Esophagus squamous epithelium (tissue), 5 donors: Measurements from ENCODE around the gene CHEK2. TPM values are rescaled to one million over a fixed set of nuclear protein-coding genes. Genes with fewer than 3 reads are reported as not detected.
A peak's percentile ranks its signal among the peaks of the same experiment; 100 is the strongest.

Experiments
- DNase-seq: peaks from one replicate; lab custom pipeline; 2025; lab: John Stamatoyannopoulos, UW
- H3K27ac ChIP-seq, 4 donors: fragments of 200-600 bp; sonication (generic); one replicate each; pipeline ENCODE4 v1.5.1; 2016 to 2019; ENCODE audit warnings: mild to moderate bottlenecking in 1 of 4
- H3K27me3 ChIP-seq, 4 donors: fragments of 200-600 bp; sonication (generic); 1 replicate in 3 of 4; 2 replicates in 1 of 4; pipeline versions ENCODE4 v1.5.1 to v1.6.0; 2017 to 2021; ENCODE audit warnings: antibody characterized with exemption in 1 of 4
- H3K36me3 ChIP-seq, 3 donors: fragments of 200-600 bp; sonication (generic); one replicate each; pipeline ENCODE4 v1.5.1; 2016 to 2019
- H3K4me1 ChIP-seq, 3 donors: fragments of 200-600 bp; sonication (generic); one replicate each; pipeline ENCODE4 v1.5.1; 2017 to 2019
- H3K4me3 ChIP-seq, 4 donors: fragments of 200-600 bp; sonication (generic); 1 replicate in 3 of 4; 2 replicates in 1 of 4; pipeline ENCODE4 v1.5.1; 2016 to 2019; ENCODE audit warnings: mild to moderate bottlenecking in 2 of 4, moderate library complexity in 1 of 4
- H3K9me3 ChIP-seq, 3 donors: fragments of 200-600 bp; sonication (generic); one replicate each; pipeline ENCODE4 v1.5.1; 2016 to 2019
- CTCF ChIP-seq, 6 experiments: fragments of 450-650 bp in 4 of 6; fragments of 200-600 bp in 2 of 6; sonication (generic) in 2 of 6; IDR thresholded peaks; one replicate each; pipeline ENCODE4 v1.5.1; 2016 to 2019; ENCODE audit warnings: antibody characterized with exemption in 6 of 6, mild to moderate bottlenecking in 4 of 6, moderate library complexity in 4 of 6
- POLR2A ChIP-seq, 4 donors: fragments of 450-650 bp; IDR thresholded peaks; one replicate each; pipeline ENCODE4 v1.6.1; 2017; ENCODE audit warnings: antibody characterized with exemption in 4 of 4, mild to moderate bottlenecking in 4 of 4, moderate library complexity in 3 of 4
- WGBS, 2 donors: methylation state at CpG; one replicate each; pipeline ENCODE4 v1.1.5; 2018; 5-methylcytosine and 5-hydroxymethylcytosine counted together
- intact Hi-C: fragments of 100-400 bp; cut with DNase I; formaldehyde crosslinking; loops from one replicate; pipeline ENCODE4 v1.15.0; 2022
- total RNA-seq, 4 donors: library from RNA; depleted of rRNA; stranded (reverse); fragments of >200 nt; gene quantifications; one replicate each; pipeline ENCODE4 v1.1.0, GENCODE V29; 2016
- donor health status: DM: yes; HTN: yes; CAD: no.

CHEK2 gene
- total RNA-seq, 4 donors from 2014 or later, result 6.6 to 17.4 (median 11.2) TPM

GRCh38 chr22:28734393-28734792 lies 7.2 kb downstream of the CHEK2 start:
- H3K9me3 ChIP-seq, result no peaks in the 10 kb centered on the region

GRCh38 chr22:28730179-28730578 lies 11.4 kb downstream of the CHEK2 start:
- intact Hi-C loops, result no loop called here

More at GRCh38 chr22:28734393-28734792, 7.2 kb downstream of the CHEK2 start:
- H3K4me1 ChIP-seq, result peaks cover 0 to 6% (median 0%) of the 10 kb centered on the region in 3 donors
- intact Hi-C loops, result no loop called here
- TF ChIP-seq POLR2A (IDR thresholded peaks at IDR 0.05), result no peak
- TF ChIP-seq CTCF (IDR thresholded peaks at IDR 0.05), result no peak
- DNase-seq, result no peak
- H3K36me3 ChIP-seq, result peaks cover 0 to 24% (median 0%) of the 10 kb centered on the region in 3 donors
- no peak overlapping the region for H3K4me3 ChIP-seq
- H3K27ac ChIP-seq, result no peak overlapping the region
- WGBS, 2 donors, result 67 to 83% methylated on average over 6 of the region's 6 CpGs
- no peaks in the 10 kb centered on the region for H3K27me3 ChIP-seq

GRCh38 chr22:28728621-28729313 lies 12.9 kb downstream of the CHEK2 start:
- Histone ChIP-seq H3K27ac (no peak overlapping the region), H3K9me3 (no peaks in the 10 kb centered on the region), H3K36me3 (peaks cover 0 to 31% (median 0%) of the 10 kb centered on the region in 3 donors), H3K27me3 (no peaks in the 10 kb centered on the region), H3K4me3 (no peak overlapping the region), H3K4me1 (peaks cover 0 to 7% (median 0%) of the 10 kb centered on the region in 3 donors)
- intact Hi-C loops, result no loop called here
- WGBS, 2 donors, result 89 to 92% methylated on average over 10 of the region's 10 CpGs
- no peak for DNase-seq
- no peak for TF ChIP-seq CTCF (IDR thresholded peaks at IDR 0.05)
- TF ChIP-seq POLR2A (IDR thresholded peaks at IDR 0.05), result no peak

More at GRCh38 chr22:28730179-28730578, 11.4 kb downstream of the CHEK2 start:
- Histone ChIP-seq H3K36me3 (peaks cover 0 to 24% (median 0%) of the 10 kb centered on the region in 3 donors), H3K4me3 (no peak overlapping the region), H3K9me3 (no peaks in the 10 kb centered on the region), H3K4me1 (peaks cover 0 to 7% (median 0%) of the 10 kb centered on the region in 3 donors), H3K27ac (peak overlapping the region in 1 of 4 donors; percentile 3), H3K27me3 (no peaks in the 10 kb centered on the region)
- 87 to 93% methylated on average over 3 of the region's 3 CpGs for WGBS, 2 donors
- no peak for DNase-seq
- TF ChIP-seq CTCF (IDR thresholded peaks at IDR 0.05) (no peak), POLR2A (IDR thresholded peaks at IDR 0.05) (no peak)

GRCh38 chr22:28728002-28728401 lies 13.6 kb downstream of the CHEK2 start:
- Histone ChIP-seq H3K4me3 (no peak overlapping the region), H3K36me3 (peaks cover 0 to 35% (median 0%) of the 10 kb centered on the region in 3 donors), H3K4me1 (peaks cover 0 to 7% (median 0%) of the 10 kb centered on the region in 3 donors), H3K27me3 (no peaks in the 10 kb centered on the region), H3K27ac (no peak overlapping the region), H3K9me3 (no peaks in the 10 kb centered on the region)
- DNase-seq, result no peak
- no peak for TF ChIP-seq POLR2A (IDR thresholded peaks at IDR 0.05)
- 78 to 85% methylated on average over 1 of the region's 1 CpG for WGBS, 2 donors
- intact Hi-C loops, result no loop called here

GRCh38 chr22:28718044-28718443 lies 23.6 kb downstream of the CHEK2 start:
- H3K27me3 ChIP-seq, result no peaks in the 10 kb centered on the region
- intact Hi-C loops, result no loop called here
- H3K27ac ChIP-seq, result no peak overlapping the region
- TF ChIP-seq CTCF (IDR thresholded peaks at IDR 0.05) (no peak), POLR2A (IDR thresholded peaks at IDR 0.05) (no peak)
- H3K4me3 ChIP-seq, result no peak overlapping the region
- peaks cover 0 to 28% (median 0%) of the 10 kb centered on the region in 3 donors for H3K36me3 ChIP-seq
- no peak for DNase-seq
- H3K9me3 ChIP-seq, result no peaks in the 10 kb centered on the region
- WGBS, 2 donors, result 87 to 89% methylated on average over 3 of the region's 3 CpGs
- H3K4me1 ChIP-seq, result no peaks in the 10 kb centered on the region
